HepG2 (cell line): Measurements from ENCODE around the gene FOXI3. TPM values are rescaled to one million over a fixed set of nuclear protein-coding genes. Genes with fewer than 3 reads are reported as not detected.

Experiments used
- ATAC-seq: fragments of 200-7000 bp; cut with Tn5 transposase; 3 replicates; pipeline ENCODE4 v1.9.1; 2020; ENCODE audit warnings: mild to moderate bottlenecking, moderate library complexity
- BruUV-seq: library from RNA; stranded (reverse); fragments of 400-500 nt; replicated peaks from 2 replicates; lab custom pipeline; 2021; lab: Mats Ljungman, UMichigan
- CTCF ChIA-PET: fragments of 300-600 bp; formaldehyde crosslinking; extraction: SDS; loops from one replicate; lab custom pipeline; 2021; ENCODE audit warnings: low total read pairs, inconsistent platforms, low intra/inter-chr PET ratio; lab: Yijun Ruan, JAX
- POLR2A ChIA-PET: fragments of 350-600 bp; sonication (Branson Sonifier 250); formaldehyde crosslinking; loops from one replicate; lab custom pipeline; 2020; ENCODE audit warnings: antibody characterized with exemption, inconsistent platforms; lab: Yijun Ruan, JAX
- DNase-seq: peaks from one replicate; pipeline ENCODE4 v3.0.0-alpha.2; 2015; ENCODE audit warnings: low spot score
- FAIRE-seq: peaks from 3 replicates; lab custom pipeline; 2011; peaks lifted over from hg19 to GRCh38; lab: Jason Lieb, UNC
- H2AFZ ChIP-seq: one replicate; pipeline ENCODE4 v1.6.1; 2011; ENCODE audit warnings: low read length, inconsistent platforms
- H3K27ac ChIP-seq: fragments of 300-600 bp; 3 replicates; pipeline ENCODE4 v1.8.0; 2011; ENCODE audit warnings: mixed run types, mild to moderate bottlenecking, mixed read lengths, low read length, inconsistent platforms; ENCODE audit not compliant: insufficient read depth; ENCODE audit errors: extremely low read length
- H3K27me3 ChIP-seq, 2 experiments: fragments of 200-600 bp in 1 of 2; 2 replicates in 1 of 2; 3 replicates in 1 of 2; pipeline versions ENCODE4 v1.6.0 to v1.8.0; 2011; ENCODE audit warnings: low read length in 2 of 2, mild to moderate bottlenecking in 2 of 2, moderate library complexity in 2 of 2, inconsistent platforms in 1 of 2; ENCODE audit not compliant: insufficient read depth in 2 of 2, control insufficient read depth in 1 of 2
- H3K36me3 ChIP-seq, 2 experiments: fragments of 200-600 bp in 1 of 2; replicated peaks in 1 of 2; 2 replicates in 1 of 2; 3 replicates in 1 of 2; pipeline versions ENCODE4 v1.5.1 to v1.8.0; 2011; ENCODE audit warnings: low read length in 2 of 2, inconsistent platforms in 1 of 2; ENCODE audit not compliant: insufficient read depth in 2 of 2, control insufficient read depth in 1 of 2
- H3K4me1 ChIP-seq: 2 replicates; pipeline ENCODE4 v1.5.1; 2012; ENCODE audit warnings: low read length, inconsistent platforms; ENCODE audit not compliant: insufficient read depth
- H3K4me2 ChIP-seq: 2 replicates; pipeline ENCODE4 v1.6.0; 2011; ENCODE audit warnings: low read depth, low read length, inconsistent platforms
- H3K4me3 ChIP-seq, 3 experiments: fragments of 200-600 bp in 1 of 3; sonication (generic), shearing (Covaris generic) in 1 of 3; replicated peaks in 1 of 3; 2 replicates each; pipeline ENCODE4 v1.5.1; 2011 to 2016; ENCODE audit warnings: low read length in 3 of 3, inconsistent platforms in 2 of 3, low read depth in 2 of 3, mild to moderate bottlenecking in 2 of 3, control low read depth in 1 of 3, mixed read lengths in 1 of 3; ENCODE audit not compliant: insufficient read depth in 1 of 3
- H3K79me2 ChIP-seq: one replicate; pipeline ENCODE4 v1.6.1; 2011; ENCODE audit warnings: low read length, inconsistent platforms; ENCODE audit not compliant: insufficient read depth
- H3K9ac ChIP-seq: 2 replicates; pipeline ENCODE4 v1.6.0; 2011; ENCODE audit warnings: mild to moderate bottlenecking, low read depth, low read length, inconsistent platforms; ENCODE audit not compliant: insufficient read depth
- H3K9me3 ChIP-seq: 2 replicates; pipeline ENCODE4 v1.5.1; 2012; ENCODE audit warnings: mild to moderate bottlenecking, low read length
- H4K20me1 ChIP-seq: 2 replicates; pipeline ENCODE4 v1.6.0; 2011; ENCODE audit warnings: inconsistent platforms, mild to moderate bottlenecking, low read length, moderate library complexity; ENCODE audit not compliant: insufficient read depth
- ARID5B ChIP-seq: IDR thresholded peaks from 2 replicates; pipeline ENCODE4 v1.4.0; 2020; ENCODE audit warnings: mild to moderate bottlenecking, missing genetic modification reagents
- CENPT ChIP-seq: sonication (generic); formaldehyde crosslinking; IDR thresholded peaks from 2 replicates; pipeline ENCODE4 v1.8.0; 2022; ENCODE audit warnings: low read depth, mild to moderate bottlenecking, moderate library complexity, missing genetic modification reagents
- KDM5B ChIP-seq: sonication (generic); formaldehyde crosslinking; IDR thresholded peaks from 2 replicates; pipeline ENCODE4 v1.4.0; 2020; ENCODE audit warnings: missing genetic modification reagents, mild to moderate bottlenecking, borderline replicate concordance
- NAIF1 ChIP-seq: sonication (generic); formaldehyde crosslinking; IDR thresholded peaks from 2 replicates; pipeline ENCODE4 v1.5.0; 2020; ENCODE audit warnings: mild to moderate bottlenecking, missing genetic modification reagents, borderline replicate concordance
- PRDM15 ChIP-seq: sonication (generic); formaldehyde crosslinking; IDR thresholded peaks from 2 replicates; pipeline ENCODE4 v1.4.0; 2020; ENCODE audit warnings: missing genetic modification reagents
- SIX4 ChIP-seq: sonication (generic); formaldehyde crosslinking; IDR thresholded peaks from 2 replicates; pipeline ENCODE4 v1.4.0; 2020; ENCODE audit warnings: missing genetic modification reagents
- ZEB1 ChIP-seq: IDR thresholded peaks from 2 replicates; pipeline ENCODE4 v1.6.1; 2012; ENCODE audit warnings: mild to moderate bottlenecking, low read depth, inconsistent platforms; ENCODE audit not compliant: insufficient replicate concordance
- ZKSCAN8 ChIP-seq: IDR thresholded peaks from 2 replicates; pipeline ENCODE4 v1.6.1; 2016; ENCODE audit warnings: borderline replicate concordance, missing genetic modification reagents, missing compliant biosample characterization
- ZNF260 ChIP-seq: sonication (generic); formaldehyde crosslinking; IDR thresholded peaks from 2 replicates; pipeline ENCODE4 v1.4.0; 2020; ENCODE audit warnings: missing genetic modification reagents, low read depth, mild to moderate bottlenecking, borderline replicate concordance
- ZNF605 ChIP-seq: sonication (generic); formaldehyde crosslinking; IDR thresholded peaks from 2 replicates; pipeline ENCODE4 v1.8.0; 2022; ENCODE audit warnings: mild to moderate bottlenecking, missing genetic modification reagents
- ZNF766 ChIP-seq: sonication (generic); formaldehyde crosslinking; IDR thresholded peaks from 2 replicates; pipeline ENCODE4 v1.5.0; 2020; ENCODE audit warnings: missing genetic modification reagents, borderline replicate concordance
- ZNF792 ChIP-seq: IDR thresholded peaks from 2 replicates; pipeline ENCODE4 v1.6.1; 2016
- WGBS: methylation state at CpG from one replicate; pipeline ENCODE4 v1.1.6; 2017; ENCODE audit warnings: low lambda C conversion rate; 5-methylcytosine and 5-hydroxymethylcytosine counted together
- in situ Hi-C: cut with HindIII; loops from 2 replicates; pipeline ENCODE4 v1.10.0; 2017; ENCODE audit warnings: low pct_unique_long_range_greater_than_20kb; ENCODE audit not compliant: extremely low pct_ligation_motif_present
- intact Hi-C: fragments of 100-400 bp; cut with micrococcal nuclease; formaldehyde crosslinking; loops from one replicate; pipeline ENCODE4 v1.10.0; 2022; ENCODE audit not compliant: unreplicated experiment
- polyA plus RNA-seq, 8 experiments: library from polyadenylated mRNA; depleted of rRNA in 3 of 8; stranded (reverse) in 7 of 8; unstranded in 1 of 8; fragments of >200 nt; fragmentation: Illumina TruSeq in 4 of 8; extraction: Trizol in 4 of 8; gene quantifications; 2 replicates each; pipeline versions ENCODE4 v1.2.1 to v1.2.3, GENCODE V29; 2011 to 2016; ENCODE audit warnings: low read depth in 4 of 8, missing spikeins in 1 of 8, mixed read lengths in 1 of 8; ENCODE audit not compliant: insufficient read depth in 1 of 8
- total RNA-seq, 5 experiments: library from RNA; depleted of rRNA; stranded (reverse); fragments of >200 nt; fragmentation: Illumina TruSeq; extraction: Trizol; gene quantifications; 2 replicates each; pipeline ENCODE4 v1.2.3, GENCODE V29; 2016; ENCODE audit warnings: low read depth in 1 of 5

FOXI3 gene
- total and polyA plus RNA-seq, 2 of the 13 experiments (the other 11 are each of a cell fraction or from before 2014, with no cell fraction given), result not detected

DNA sequence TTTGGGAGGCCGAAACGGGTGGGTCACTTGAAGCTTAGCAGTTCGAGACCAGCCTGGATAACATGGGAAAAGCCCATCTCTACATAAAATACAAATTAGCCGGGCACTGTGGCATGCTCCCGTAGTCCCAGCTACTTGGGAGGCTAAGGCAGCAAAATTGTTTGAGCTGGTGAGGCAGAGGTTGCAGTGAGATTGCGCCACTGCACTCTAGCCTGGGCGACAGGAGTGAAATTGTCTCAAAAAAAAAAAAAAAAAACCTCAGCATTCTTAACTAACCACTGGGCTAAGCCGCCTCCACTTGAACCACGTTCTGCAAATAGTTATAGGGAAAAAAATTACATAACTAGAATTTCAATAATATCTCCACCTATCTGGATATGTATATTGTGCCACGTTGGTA, 2.3 kb downstream of the FOXI3 start:
- Histone ChIP-seq H3K27me3 (peaks cover 0 to 29% of the 10 kb centered on the region in 2 experiments; a peak in 3 of 5 replicates), H3K79me2 (no peaks in the 10 kb centered on the region), H3K4me2 (no peak overlapping the region), H3K4me1 (no peaks in the 10 kb centered on the region)
- ChIA-PET POLR2A (no interaction called here), CTCF (interaction anchor here (1.5 kb wide), 1 partner anchor 263 kb away, joined by 4 read pairs; no protein-coding TSS in a partner anchor)
- in situ Hi-C loops, result loop anchor here (25.0 kb wide), 1 partner anchor 388 kb away; the partner anchor contains the start of genes KRCC1 and SMYD1
- no peak for FAIRE-seq
- 24% methylated on average over 10 of the region's 10 CpGs for WGBS
- BruUV-seq, result no TSS peak
- no peak for TF ChIP-seq ZNF766
- TF ChIP-seq NAIF1 (CRISPR knock-in tag), result no peak
- no peak for TF ChIP-seq ZEB1
- TF ChIP-seq CENPT (CRISPR knock-in tag), result no peak
- no peak for TF ChIP-seq ZNF605 (CRISPR knock-in tag)
- no peak for TF ChIP-seq ZNF260 (CRISPR knock-in tag)
- TF ChIP-seq ZNF792 (CRISPR knock-in tag), result no peak
- no peak for TF ChIP-seq SIX4 (CRISPR knock-in tag)
- TF ChIP-seq, all 625 proteins: peak for 0
- Histone ChIP-seq H3K4me3 (no peak overlapping the region), H3K27ac (no peak overlapping the region), H3K9ac (no peak overlapping the region), H3K36me3 (no peaks in the 10 kb centered on the region), H2AFZ (no peak overlapping the region), H4K20me1 (no peaks in the 10 kb centered on the region), H3K9me3 (no peaks in the 10 kb centered on the region)
- ATAC-seq (no peak), DNase-seq (no peak)
- intact Hi-C loops, result no loop called here

DNA sequence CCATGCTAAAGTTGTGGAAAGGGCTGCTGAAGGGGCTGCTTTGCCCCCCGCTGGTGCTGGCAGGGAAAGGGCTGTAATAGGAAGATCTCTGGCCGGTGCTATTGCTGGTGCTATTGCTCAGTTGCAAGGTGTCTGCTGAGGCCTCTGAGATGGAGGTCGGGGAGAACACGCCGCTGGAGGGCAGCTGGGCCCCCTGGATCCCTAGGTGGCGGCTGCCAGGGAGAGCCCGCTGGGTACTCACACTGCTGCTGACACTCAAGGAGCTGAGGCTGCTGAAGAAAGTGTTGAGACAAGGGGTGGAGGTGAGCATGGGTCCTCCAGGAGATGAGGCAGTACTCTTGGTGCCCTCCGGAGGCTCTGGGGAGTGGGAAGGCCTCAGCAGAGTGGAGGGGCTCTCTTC, 4.2 kb downstream of the FOXI3 start:
- ChIA-PET CTCF (no interaction called here), POLR2A (no interaction called here)
- Histone ChIP-seq H2AFZ (no peak overlapping the region), H3K79me2 (no peaks in the 10 kb centered on the region), H3K9ac (no peak overlapping the region), H3K27me3 (peaks cover 0 to 27% of the 10 kb centered on the region in 2 experiments; a peak in 3 of 5 replicates), H4K20me1 (no peaks in the 10 kb centered on the region), H3K9me3 (no peaks in the 10 kb centered on the region), H3K4me1 (no peaks in the 10 kb centered on the region), H3K36me3 (no peaks in the 10 kb centered on the region), H3K27ac (no peak overlapping the region), H3K4me3 (no peak overlapping the region), H3K4me2 (no peak overlapping the region)
- DNase-seq (no peak), FAIRE-seq (no peak), ATAC-seq (peak; percentile 54)
- in situ Hi-C loops (no loop called here), intact Hi-C loops (no loop called here)
- WGBS, result 27% methylated on average over 5 of the region's 8 CpGs
- no TSS peak for BruUV-seq
- no peak for TF ChIP-seq PRDM15 (CRISPR knock-in tag)
- TF ChIP-seq ZKSCAN8 (CRISPR knock-in tag), result no peak
- no peak for TF ChIP-seq KDM5B (CRISPR knock-in tag)
- TF ChIP-seq ARID5B (CRISPR knock-in tag), result no peak
